H7 (cell line): Measurements from ENCODE around the gene B4GALT5. TPM values are rescaled to one million over a fixed set of nuclear protein-coding genes. Genes with fewer than 3 reads are reported as not detected.
"Not testable (repeated sequence)": the region's sequence is repeated elsewhere in the genome, so short reads cannot be mapped to it uniquely, and the experiment has no call there.

Experiments used
- DNase-seq: peaks from one replicate; pipeline ENCODE4 v3.0.0; 2012
- H3K27me3 ChIP-seq: 2 replicates; pipeline ENCODE4 v1.6.0; 2011; ENCODE audit warnings: mild to moderate bottlenecking, low read length; ENCODE audit not compliant: control insufficient read depth, insufficient read depth
- H3K36me3 ChIP-seq: replicated peaks from 2 replicates; pipeline ENCODE4 v1.5.1; 2011; ENCODE audit warnings: low read length; ENCODE audit not compliant: control insufficient read depth, insufficient read depth
- H3K4me3 ChIP-seq: 2 replicates; pipeline ENCODE4 v1.5.1; 2011; ENCODE audit warnings: low read depth, mild to moderate bottlenecking, control low read depth, low read length, moderate library complexity; ENCODE audit not compliant: insufficient read depth
- total RNA-seq: library from RNA; depleted of rRNA; stranded (reverse); fragments of >200 nt; shearing (Covaris generic); gene quantifications from 2 replicates; pipeline ENCODE4 v1.2.3, GENCODE V29; 2014

B4GALT5 gene
- total RNA-seq, 1 experiment from 2014 or later = 31.7 TPM

DNA sequence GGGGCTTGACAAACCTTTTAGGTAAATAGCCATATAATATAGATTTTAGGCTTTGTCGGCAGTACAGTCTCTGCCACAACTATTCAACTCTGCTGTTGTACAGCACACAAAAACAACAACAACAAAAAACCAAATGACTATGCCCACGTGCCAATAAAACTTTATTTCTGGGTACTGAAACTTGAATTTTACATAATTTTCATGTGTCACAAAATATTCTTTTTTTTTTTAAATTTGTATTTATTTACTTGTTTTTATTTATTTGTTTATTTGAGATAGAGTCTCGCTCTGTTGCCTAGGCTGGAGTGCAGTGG is 34.8 kb upstream of the B4GALT5 start:
- H3K27me3 ChIP-seq = no peaks in the 10 kb centered on the region
- DNase-seq = no peak

DNA sequence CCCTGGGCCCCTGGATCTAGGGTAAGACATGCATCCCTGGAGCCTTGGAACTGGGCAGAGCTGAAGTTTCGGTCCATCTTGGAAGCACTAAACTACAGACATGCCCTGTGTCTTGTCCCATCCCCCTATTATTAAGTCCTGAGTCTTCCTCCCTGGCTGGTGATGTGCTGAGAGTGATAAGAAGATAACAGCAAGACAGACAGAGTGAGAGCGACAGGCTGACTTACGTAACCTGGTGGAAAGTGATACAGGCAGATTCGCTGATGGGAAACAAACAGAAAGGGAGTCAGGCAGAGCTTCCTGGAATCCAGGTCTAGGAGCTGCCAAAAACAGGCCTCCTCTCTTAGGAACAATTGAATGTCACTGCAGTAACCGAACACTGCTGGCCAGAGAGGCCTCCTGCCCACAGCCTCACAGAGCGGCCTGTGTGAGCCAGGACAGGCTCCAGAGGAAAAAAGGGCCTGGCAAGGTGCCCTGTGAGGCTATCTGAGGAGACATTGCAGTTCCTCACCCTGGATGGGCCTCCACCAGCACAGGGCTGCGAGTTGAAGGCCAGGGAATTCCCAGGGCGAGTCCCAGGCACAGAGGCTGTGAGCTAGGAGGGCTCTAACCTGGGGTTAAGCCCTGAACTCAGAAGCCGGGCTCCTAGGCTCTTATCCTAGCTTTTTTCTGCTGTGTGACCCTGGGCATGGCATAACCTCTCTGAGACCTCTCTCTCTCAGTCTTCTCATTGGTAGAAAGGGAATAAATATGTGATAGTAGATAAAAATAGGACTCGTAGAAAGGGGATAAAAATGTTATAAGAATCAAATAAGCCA is 34.2 kb upstream of the B4GALT5 start:
- H3K36me3 ChIP-seq = no peaks in the 10 kb centered on the region
- no peaks in the 10 kb centered on the region for H3K27me3 ChIP-seq
- no peak overlapping the region for H3K4me3 ChIP-seq
- no peak for DNase-seq

More for the DNA sequence above, 34.8 kb upstream of the B4GALT5 start:
- H3K36me3 ChIP-seq = no peaks in the 10 kb centered on the region
- no peak overlapping the region for H3K4me3 ChIP-seq

- no peaks in the 10 kb centered on the region for H3K36me3 ChIP-seq
- no peak overlapping the region for H3K4me3 ChIP-seq
- no peaks in the 10 kb centered on the region for H3K27me3 ChIP-seq
- no peak for DNase-seq
Observed at GRCh38 chr20:49742948-49743347, 29.3 kb upstream of the B4GALT5 start.

GRCh38 chr20:49741977-49742376 is 28.3 kb upstream of the B4GALT5 start:
- Histone ChIP-seq H3K4me3 (no peak overlapping the region), H3K36me3 (no peaks in the 10 kb centered on the region), H3K27me3 (no peaks in the 10 kb centered on the region)
- DNase-seq = no peak

- H3K27me3 ChIP-seq = no peaks in the 10 kb centered on the region
- H3K4me3 ChIP-seq = no peak overlapping the region
- no peak for DNase-seq
- H3K36me3 ChIP-seq = no peaks in the 10 kb centered on the region
Observed at GRCh38 chr20:49740807-49741206, 27.1 kb upstream of the B4GALT5 start.

DNA sequence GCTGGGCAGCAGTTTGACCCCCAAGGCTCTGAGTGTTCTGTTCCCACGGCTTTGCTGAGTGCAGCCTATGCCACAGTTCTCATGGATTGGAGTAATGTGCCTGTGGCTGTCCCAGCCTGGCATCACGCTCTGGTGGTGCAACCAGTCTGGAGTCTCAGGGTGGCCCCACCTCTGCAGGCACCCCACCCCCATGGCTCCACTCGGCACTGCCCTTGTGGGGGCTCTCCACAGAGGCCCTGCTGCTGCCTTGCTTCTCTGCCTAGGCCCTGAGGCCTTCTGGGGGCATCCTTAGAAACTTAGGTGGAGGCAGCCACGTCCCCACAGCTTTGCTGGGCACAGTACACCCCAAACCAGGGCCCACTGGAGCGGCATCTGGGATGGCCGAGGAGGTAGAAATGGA is 25.4 kb upstream of the B4GALT5 start:
- peak; percentile 18 for DNase-seq
- Histone ChIP-seq H3K36me3 (no peaks in the 10 kb centered on the region), H3K27me3 (no peaks in the 10 kb centered on the region)

DNA sequence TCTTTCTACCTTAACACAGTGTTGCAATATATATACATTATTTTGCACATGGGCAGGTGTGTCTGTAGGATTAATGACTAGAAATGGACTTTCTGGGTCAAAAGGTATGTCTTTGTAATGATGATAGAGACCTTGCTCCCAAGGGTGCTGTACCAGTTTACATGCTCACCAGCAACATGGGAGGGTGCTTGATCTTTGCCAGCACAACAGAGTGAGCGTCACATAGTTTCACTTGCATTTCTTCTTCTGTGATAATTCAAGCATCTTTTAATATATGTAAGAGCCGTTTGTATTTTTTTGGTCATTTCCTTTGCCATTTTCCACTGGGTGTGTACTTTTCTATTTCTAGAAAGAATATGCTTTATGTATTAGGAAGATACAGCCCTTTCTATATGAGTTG is 23.6 kb upstream of the B4GALT5 start:
- H3K27me3 ChIP-seq = no peaks in the 10 kb centered on the region
- DNase-seq = no peak
- H3K4me3 ChIP-seq = no peak overlapping the region
- H3K36me3 ChIP-seq = no peaks in the 10 kb centered on the region

More for the DNA sequence above, 25.4 kb upstream of the B4GALT5 start:
- H3K4me3 ChIP-seq = no peak overlapping the region

GRCh38 chr20:49729780-49730179 is 16.1 kb upstream of the B4GALT5 start:
- Histone ChIP-seq H3K4me3 (no peak overlapping the region), H3K36me3 (no peaks in the 10 kb centered on the region), H3K27me3 (no peaks in the 10 kb centered on the region)
- no peak for DNase-seq

DNA sequence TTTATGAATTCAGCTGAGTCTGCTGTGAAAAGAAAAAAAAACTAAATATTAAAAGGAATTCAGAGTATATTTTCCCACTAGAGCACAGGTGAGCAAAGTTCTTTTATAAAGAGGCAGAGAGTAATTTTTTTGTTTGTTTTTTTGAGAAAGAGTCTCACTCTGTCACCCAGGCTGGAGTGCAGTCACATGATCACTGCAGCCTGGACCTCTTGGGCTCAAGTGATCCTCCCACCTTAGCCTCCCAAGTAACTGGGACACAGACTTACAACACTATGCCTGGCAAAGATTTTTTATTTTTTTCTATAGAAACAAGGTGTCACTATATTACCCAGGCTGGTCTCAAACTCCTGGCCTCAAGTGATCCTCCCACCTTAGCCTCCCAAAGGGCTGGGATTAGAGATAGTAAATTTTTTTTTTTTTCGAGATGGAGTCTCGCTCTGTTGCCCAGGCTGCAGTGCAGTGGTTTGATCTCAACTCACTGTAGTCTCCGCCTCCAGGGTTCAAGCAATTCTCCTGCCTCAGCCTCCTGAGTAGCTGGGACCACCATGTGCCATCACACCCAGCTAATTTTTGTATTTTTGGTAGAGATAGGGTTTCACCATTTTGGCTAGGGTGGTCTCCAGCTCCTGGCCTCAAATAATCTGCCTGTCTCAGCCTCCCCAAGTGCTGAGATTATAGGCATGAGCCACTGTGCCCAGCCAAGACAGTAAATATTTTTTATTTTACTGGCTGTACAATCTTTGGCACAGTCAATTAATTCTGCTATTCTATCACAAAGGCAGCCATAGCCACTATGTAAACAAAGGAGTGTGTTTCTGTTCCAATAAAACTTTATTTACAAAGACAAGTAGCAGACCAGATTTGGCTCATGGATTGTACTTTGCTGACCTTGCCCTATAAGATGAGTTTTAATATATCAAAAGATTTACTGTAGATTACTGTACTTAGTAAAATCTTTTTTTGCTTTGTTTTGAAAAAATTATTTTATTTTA is 14.5 kb upstream of the B4GALT5 start:
- Histone ChIP-seq H3K36me3 (no peaks in the 10 kb centered on the region), H3K4me3 (no peak overlapping the region), H3K27me3 (no peaks in the 10 kb centered on the region)
- no peak for DNase-seq

DNA sequence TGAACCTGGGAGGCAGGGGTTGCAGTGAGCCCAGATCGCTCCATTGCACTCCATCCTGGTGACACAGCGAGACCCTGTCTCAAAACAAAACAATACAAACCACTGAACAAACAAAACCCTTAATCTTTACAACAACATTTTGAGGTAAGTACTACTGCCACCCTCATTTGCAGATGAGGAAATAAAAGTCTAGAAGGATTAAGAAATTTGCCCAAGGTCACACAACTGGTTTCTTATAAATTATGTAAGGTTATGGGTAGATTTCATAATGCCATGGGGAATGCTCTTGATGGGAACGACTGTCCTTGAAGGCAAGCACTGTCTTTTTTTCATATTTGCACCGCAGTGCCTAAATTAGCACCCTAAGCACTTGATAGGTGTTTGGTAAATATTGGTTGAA is 13.8 kb upstream of the B4GALT5 start:
- H3K4me3 ChIP-seq = no peak overlapping the region
- no peaks in the 10 kb centered on the region for H3K27me3 ChIP-seq
- no peak for DNase-seq
- H3K36me3 ChIP-seq = no peaks in the 10 kb centered on the region

DNA sequence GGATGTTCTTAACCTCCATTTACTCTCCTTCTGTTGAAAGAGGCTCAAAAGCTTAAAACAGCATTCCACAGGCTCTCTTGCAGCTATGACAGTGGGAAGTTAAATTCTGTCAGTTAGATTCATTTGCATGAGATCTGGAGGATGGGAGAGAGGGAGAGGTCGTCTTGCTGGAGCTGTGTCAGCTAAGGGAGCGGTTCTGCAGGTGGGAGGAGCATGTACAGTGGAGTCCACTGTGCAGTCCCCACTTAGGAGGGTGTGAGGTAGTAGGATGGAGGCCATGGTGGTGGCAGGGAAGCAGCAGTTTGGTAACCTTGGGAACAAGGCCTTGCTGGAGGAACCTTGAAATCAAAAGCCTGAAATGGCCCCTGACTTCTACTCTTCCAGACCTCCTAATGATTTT is 12.0 kb upstream of the B4GALT5 start:
- Histone ChIP-seq H3K36me3 (no peaks in the 10 kb centered on the region), H3K27me3 (no peaks in the 10 kb centered on the region), H3K4me3 (no peak overlapping the region)
- DNase-seq = no peak

DNA sequence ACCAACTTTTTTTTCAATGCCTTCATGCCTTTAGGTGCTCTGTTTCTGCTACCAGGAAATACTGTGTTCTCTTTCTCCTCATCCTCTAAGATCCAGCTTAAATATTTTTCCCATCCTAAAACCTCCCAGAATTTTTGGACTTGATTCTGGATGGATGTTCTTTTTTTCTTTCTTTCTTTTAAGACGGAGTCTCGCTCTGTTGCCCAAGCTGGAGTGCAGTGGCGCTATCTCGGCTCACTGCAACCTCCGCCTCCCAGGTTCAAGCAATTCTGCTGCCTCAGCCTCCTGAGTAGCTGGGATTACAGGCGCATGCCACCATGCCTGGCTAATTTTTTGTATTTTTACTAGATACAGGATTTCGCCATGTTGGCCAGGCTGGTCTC is 11.5 kb upstream of the B4GALT5 start:
- H3K4me3 ChIP-seq, DNase-seq, H3K36me3 ChIP-seq, H3K27me3 ChIP-seq: not testable (repeated sequence)

DNA sequence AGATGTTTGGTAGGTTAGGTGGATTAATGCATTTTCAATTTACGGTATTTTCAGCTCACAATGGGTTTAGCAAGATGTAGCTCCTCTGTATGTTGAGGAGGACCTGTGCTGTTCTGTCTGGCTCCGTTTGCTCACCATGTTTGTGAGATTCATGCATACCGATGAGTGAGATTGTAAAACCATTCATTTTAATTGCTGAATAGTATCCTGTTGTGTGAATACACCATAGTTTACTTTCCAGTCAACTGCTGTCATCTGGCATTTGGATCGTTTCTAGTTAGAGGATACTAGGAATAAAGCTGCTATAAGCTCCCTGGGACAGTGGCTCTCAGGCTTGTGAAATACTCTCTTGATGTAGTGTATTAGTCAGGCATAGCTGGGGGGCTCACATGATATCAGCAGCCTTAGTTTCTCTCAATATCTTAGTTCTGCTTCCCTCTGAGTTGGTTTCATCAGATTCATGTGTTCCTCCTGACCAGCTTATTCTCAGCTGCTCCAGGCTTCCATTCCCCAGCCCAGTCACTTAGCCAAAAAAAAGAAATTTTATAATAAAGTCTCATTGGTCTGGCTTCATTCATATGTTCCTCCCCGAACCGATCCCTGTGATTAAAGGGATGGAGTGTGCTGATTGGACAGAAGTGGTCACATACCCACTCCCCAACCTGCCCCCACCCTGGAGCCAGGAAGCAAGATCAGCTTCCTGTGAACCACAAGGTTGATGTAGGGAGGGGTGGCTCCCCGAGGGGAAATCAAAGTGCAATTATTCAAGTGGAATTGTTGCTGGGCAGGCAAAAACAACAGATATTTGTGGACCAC is 10.9 kb upstream of the B4GALT5 start:
- Histone ChIP-seq H3K36me3 (no peaks in the 10 kb centered on the region), H3K27me3 (no peaks in the 10 kb centered on the region), H3K4me3 (no peak overlapping the region)
- DNase-seq = no peak

GRCh38 chr20:49723758-49724157 is 10.1 kb upstream of the B4GALT5 start:
- H3K27me3 ChIP-seq, H3K36me3 ChIP-seq, DNase-seq, H3K4me3 ChIP-seq: not testable (repeated sequence)
